Peyer's patch (tissue), 4 donors: ENCODE measurements around the gene TMEM52.

Source experiments
- CTCF ChIP-seq, 6 experiments: fragments of 450-650 bp in 4 of 6; fragments of 200-600 bp in 2 of 6; sonication (generic) in 1 of 6; IDR thresholded peaks; one replicate each; pipeline ENCODE4 v1.5.1; 2017 to 2019; ENCODE audit warnings: antibody characterized with exemption in 6 of 6, mild to moderate bottlenecking in 3 of 6, moderate library complexity in 1 of 6
- POLR2A ChIP-seq, 2 donors: fragments of 450-650 bp; IDR thresholded peaks; one replicate each; pipeline ENCODE4 v1.5.1; 2017; ENCODE audit warnings: antibody characterized with exemption in 2 of 2, mild to moderate bottlenecking in 2 of 2, moderate library complexity in 2 of 2

- no peak for TF ChIP-seq CTCF (IDR thresholded peaks at IDR 0.05)
- TF ChIP-seq POLR2A (IDR thresholded peaks at IDR 0.05), result no peak
Observed at GRCh38 chr1:1938613-1939295, 19.7 kb upstream of the TMEM52 start.
